Breast epithelium (tissue), 4 donors: Measurements from ENCODE around the gene YTHDF1. TPM values are rescaled to one million over a fixed set of nuclear protein-coding genes. Genes with fewer than 3 reads are reported as not detected.

ENCODE experiments used
- DNase-seq, 2 donors: peaks; one replicate each; pipeline ENCODE4 v3.0.0-alpha.2; 2019; ENCODE audit warnings: low spot score in 2 of 2
- H3K27ac ChIP-seq, 2 donors: fragments of 200-600 bp; sonication (generic) in 1 of 2; one replicate each; pipeline ENCODE4 v1.5.1; 2016 to 2019; ENCODE audit warnings: mild to moderate bottlenecking in 1 of 2
- H3K27me3 ChIP-seq, 2 donors: fragments of 200-600 bp; sonication (generic) in 1 of 2; one replicate each; pipeline versions ENCODE4 v1.5.1 to v1.6.0; 2017 to 2019; ENCODE audit warnings: control low read depth in 1 of 2, mild to moderate bottlenecking in 1 of 2
- H3K36me3 ChIP-seq: fragments of 200-600 bp; one replicate; pipeline ENCODE4 v1.5.1; 2019
- H3K4me1 ChIP-seq, 2 donors: fragments of 200-600 bp; sonication (generic); one replicate each; pipeline ENCODE4 v1.5.1; 2016 to 2019; ENCODE audit warnings: control low read depth in 1 of 2
- H3K4me3 ChIP-seq, 3 donors: fragments of 200-600 bp; sonication (generic); 1 replicate in 2 of 3; 2 replicates in 1 of 3; pipeline ENCODE4 v1.5.1; 2016 to 2019; ENCODE audit warnings: mild to moderate bottlenecking in 3 of 3, moderate library complexity in 2 of 3
- H3K9me3 ChIP-seq, 2 donors: fragments of 200-600 bp; sonication (generic) in 1 of 2; one replicate each; pipeline ENCODE4 v1.5.1; 2016 to 2019; ENCODE audit warnings: control low read depth in 1 of 2
- CTCF ChIP-seq, 3 donors: fragments of 450-650 bp; IDR thresholded peaks; one replicate each; pipeline ENCODE4 v1.5.1; 2016 to 2017; ENCODE audit warnings: antibody characterized with exemption in 3 of 3, mild to moderate bottlenecking in 3 of 3, moderate library complexity in 3 of 3
- POLR2A ChIP-seq: fragments of 450-650 bp; IDR thresholded peaks from one replicate; pipeline ENCODE4 v1.6.1; 2016; ENCODE audit warnings: antibody characterized with exemption, mild to moderate bottlenecking, moderate library complexity
- POLR2AphosphoS5 ChIP-seq, 3 donors: sonication (generic); formaldehyde crosslinking; IDR thresholded peaks; one replicate each; pipeline ENCODE4 v1.6.1; 2017; ENCODE audit warnings: antibody characterized with exemption in 3 of 3
- intact Hi-C: fragments of 100-400 bp; cut with DNase I; formaldehyde crosslinking; loops from one replicate; pipeline ENCODE4 v1.15.1; 2023; ENCODE audit warnings: low total_unique reads
- total RNA-seq, 3 donors: library from RNA; depleted of rRNA; stranded (reverse); fragments of >200 nt; gene quantifications; one replicate each; pipeline ENCODE4 v1.1.0, GENCODE V29; 2016

Gene YTHDF1
- total RNA-seq, 3 donors from 2014 or later: 23.0 to 32.8 (median 28.2) TPM

- H3K4me1 ChIP-seq: no peaks in the 10 kb centered on the region
- peaks cover 0 to 63% of the 10 kb centered on the region in 2 donors for H3K27me3 ChIP-seq
- no peaks in the 10 kb centered on the region for H3K36me3 ChIP-seq
- no peak overlapping the region for H3K4me3 ChIP-seq
- H3K27ac ChIP-seq: no peak overlapping the region
- no peak for DNase-seq
- intact Hi-C loops: no loop called here
- no peak for TF ChIP-seq CTCF (IDR thresholded peaks at IDR 0.05)
- TF ChIP-seq POLR2AphosphoS5 (IDR thresholded peaks at IDR 0.05): no peak
- TF ChIP-seq POLR2A: no peak
- H3K9me3 ChIP-seq: no peaks in the 10 kb centered on the region
These were observed 52.1 kb downstream of the YTHDF1 start for GRCh38 chr20:63163596-63164483.

GRCh38 chr20:63163171-63163570 is 52.8 kb downstream of the YTHDF1 start:
- intact Hi-C loops: no loop called here
- H3K4me1 ChIP-seq: no peaks in the 10 kb centered on the region
- peaks cover 0 to 63% of the 10 kb centered on the region in 2 donors for H3K27me3 ChIP-seq
- H3K9me3 ChIP-seq: no peaks in the 10 kb centered on the region
- DNase-seq: no peak
- no peak overlapping the region for H3K27ac ChIP-seq
- no peaks in the 10 kb centered on the region for H3K36me3 ChIP-seq
- TF ChIP-seq POLR2A (no peak), POLR2AphosphoS5 (IDR thresholded peaks at IDR 0.05) (no peak), CTCF (IDR thresholded peaks at IDR 0.05) (no peak)
- no peak overlapping the region for H3K4me3 ChIP-seq

GRCh38 chr20:63162206-63162795 is 53.6 kb downstream of the YTHDF1 start:
- intact Hi-C loops: no loop called here
- no peaks in the 10 kb centered on the region for H3K9me3 ChIP-seq
- no peak overlapping the region for H3K4me3 ChIP-seq
- H3K4me1 ChIP-seq: no peaks in the 10 kb centered on the region
- TF ChIP-seq CTCF (IDR thresholded peaks at IDR 0.05) (no peak), POLR2AphosphoS5 (IDR thresholded peaks at IDR 0.05) (no peak), POLR2A (no peak)
- no peak overlapping the region for H3K27ac ChIP-seq
- no peaks in the 10 kb centered on the region for H3K36me3 ChIP-seq
- H3K27me3 ChIP-seq: peaks cover 0 to 60% of the 10 kb centered on the region in 2 donors
- DNase-seq: no peak

GRCh38 chr20:63161176-63161651 is 54.7 kb downstream of the YTHDF1 start:
- no peak for DNase-seq
- no peaks in the 10 kb centered on the region for H3K9me3 ChIP-seq
- H3K27me3 ChIP-seq: peaks cover 0 to 65% of the 10 kb centered on the region in 2 donors
- no peaks in the 10 kb centered on the region for H3K4me1 ChIP-seq
- H3K36me3 ChIP-seq: no peaks in the 10 kb centered on the region
- no peak for TF ChIP-seq POLR2A
- TF ChIP-seq POLR2AphosphoS5 (IDR thresholded peaks at IDR 0.05): no peak
- no peak for TF ChIP-seq CTCF (IDR thresholded peaks at IDR 0.05)
- H3K4me3 ChIP-seq: no peak overlapping the region
- intact Hi-C loops: no loop called here
- H3K27ac ChIP-seq: no peak overlapping the region

- H3K27ac ChIP-seq: no peak overlapping the region
- DNase-seq: no peak
- H3K9me3 ChIP-seq: no peaks in the 10 kb centered on the region
- no peaks in the 10 kb centered on the region for H3K36me3 ChIP-seq
- H3K4me3 ChIP-seq: no peak overlapping the region
- no peaks in the 10 kb centered on the region for H3K4me1 ChIP-seq
- peaks cover 0 to 70% of the 10 kb centered on the region in 2 donors for H3K27me3 ChIP-seq
- TF ChIP-seq CTCF (IDR thresholded peaks at IDR 0.05): no peak
- no peak for TF ChIP-seq POLR2A
- TF ChIP-seq POLR2AphosphoS5 (IDR thresholded peaks at IDR 0.05): no peak
- intact Hi-C loops: no loop called here
These were observed 55.2 kb downstream of the YTHDF1 start for GRCh38 chr20:63160641-63161175.
